GM15510 (cell line): ENCODE data around the gene EFNA3.

Experiments
- POLR2A ChIP-seq: IDR thresholded peaks from 3 replicates; pipeline ENCODE4 v1.6.1; 2011; ENCODE audit warnings: borderline replicate concordance; ENCODE audit not compliant: insufficient read length; ENCODE audit errors: extremely low read depth

Gene EFNA3

DNA sequence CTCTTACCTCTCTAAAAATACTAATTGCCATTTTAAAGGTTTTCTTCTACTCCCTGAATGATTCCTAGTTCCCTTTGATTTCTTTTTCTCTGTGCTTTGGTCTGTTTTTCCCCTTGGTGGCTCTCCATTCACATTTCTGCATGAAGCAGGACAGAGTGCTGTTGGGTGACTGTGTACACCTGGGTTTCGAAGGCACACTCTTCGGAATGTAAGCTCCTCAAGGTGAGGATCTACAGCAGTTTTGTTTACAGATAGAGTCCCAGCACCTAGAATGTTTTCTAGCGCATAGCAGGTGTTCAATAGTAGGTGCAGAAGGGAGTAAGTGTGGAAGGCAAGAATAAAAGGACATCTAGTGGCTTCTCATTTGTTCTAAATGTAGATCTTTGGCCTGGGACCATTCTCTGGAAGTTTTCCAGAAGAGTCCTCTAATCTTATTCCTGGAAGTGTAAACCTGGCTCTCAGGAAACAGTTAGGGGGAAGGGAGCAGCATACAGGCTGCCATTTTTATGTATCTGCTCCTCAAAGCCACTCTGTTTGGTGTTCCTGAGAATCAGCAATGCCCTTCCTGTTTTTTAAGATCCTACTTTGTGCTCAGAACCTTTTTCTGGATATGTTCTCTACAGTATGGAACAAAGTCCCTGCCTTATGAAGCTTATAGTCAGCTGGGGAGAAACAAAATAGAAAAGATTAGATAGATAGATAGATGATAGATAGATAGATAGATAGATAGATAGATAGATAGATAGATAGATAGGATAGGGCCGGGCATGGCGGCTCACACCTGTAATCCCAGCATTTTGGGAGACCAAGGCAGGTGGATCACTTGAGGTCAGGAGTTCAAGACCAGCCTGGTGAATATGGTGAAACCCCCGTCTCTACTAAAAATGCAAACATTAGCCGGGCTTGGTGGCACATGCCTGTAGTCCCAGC lies 26.2 kb downstream of the EFNA3 start:
- TF ChIP-seq POLR2A, result no peak

DNA sequence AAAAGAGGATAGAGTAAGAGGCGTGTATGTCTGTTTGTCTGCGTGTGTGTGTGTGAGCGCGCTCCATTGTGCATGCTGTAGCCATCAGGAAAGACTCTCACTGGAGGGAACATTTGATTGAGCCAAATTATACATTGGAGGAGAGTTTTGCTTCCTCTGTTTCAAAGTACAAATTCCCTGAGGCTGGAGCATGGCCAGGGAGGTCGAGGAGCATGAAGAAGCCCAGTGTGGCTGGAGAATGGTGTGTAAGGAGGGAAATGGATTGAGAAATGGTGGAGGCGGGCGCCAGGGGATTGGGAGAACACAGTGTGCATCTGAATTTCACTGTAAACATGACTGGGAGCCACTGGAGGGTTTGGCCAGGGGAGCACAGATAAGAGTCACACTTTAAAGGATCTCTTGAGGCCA lies 27.0 kb downstream of the EFNA3 start:
- TF ChIP-seq POLR2A, result no peak

DNA sequence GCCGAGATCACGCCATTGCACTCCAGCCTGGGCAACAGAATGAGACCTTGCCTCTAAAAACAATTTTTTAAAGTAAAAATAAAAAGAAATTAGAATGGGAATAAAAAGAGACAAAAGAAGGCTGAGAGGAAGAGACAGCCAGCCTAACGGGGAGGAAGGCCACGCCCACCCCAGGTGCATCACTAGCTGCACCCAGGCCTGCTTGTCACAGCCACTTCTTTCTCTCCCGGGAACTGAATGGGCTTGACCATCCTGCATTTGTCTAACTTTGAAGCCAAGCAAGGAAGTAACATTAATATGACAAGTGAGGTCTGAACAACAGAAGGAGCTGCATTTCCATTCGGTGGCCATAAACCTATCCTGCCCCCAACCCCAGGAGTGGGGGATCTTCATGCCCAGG lies 28.2 kb downstream of the EFNA3 start:
- no peak for TF ChIP-seq POLR2A

DNA sequence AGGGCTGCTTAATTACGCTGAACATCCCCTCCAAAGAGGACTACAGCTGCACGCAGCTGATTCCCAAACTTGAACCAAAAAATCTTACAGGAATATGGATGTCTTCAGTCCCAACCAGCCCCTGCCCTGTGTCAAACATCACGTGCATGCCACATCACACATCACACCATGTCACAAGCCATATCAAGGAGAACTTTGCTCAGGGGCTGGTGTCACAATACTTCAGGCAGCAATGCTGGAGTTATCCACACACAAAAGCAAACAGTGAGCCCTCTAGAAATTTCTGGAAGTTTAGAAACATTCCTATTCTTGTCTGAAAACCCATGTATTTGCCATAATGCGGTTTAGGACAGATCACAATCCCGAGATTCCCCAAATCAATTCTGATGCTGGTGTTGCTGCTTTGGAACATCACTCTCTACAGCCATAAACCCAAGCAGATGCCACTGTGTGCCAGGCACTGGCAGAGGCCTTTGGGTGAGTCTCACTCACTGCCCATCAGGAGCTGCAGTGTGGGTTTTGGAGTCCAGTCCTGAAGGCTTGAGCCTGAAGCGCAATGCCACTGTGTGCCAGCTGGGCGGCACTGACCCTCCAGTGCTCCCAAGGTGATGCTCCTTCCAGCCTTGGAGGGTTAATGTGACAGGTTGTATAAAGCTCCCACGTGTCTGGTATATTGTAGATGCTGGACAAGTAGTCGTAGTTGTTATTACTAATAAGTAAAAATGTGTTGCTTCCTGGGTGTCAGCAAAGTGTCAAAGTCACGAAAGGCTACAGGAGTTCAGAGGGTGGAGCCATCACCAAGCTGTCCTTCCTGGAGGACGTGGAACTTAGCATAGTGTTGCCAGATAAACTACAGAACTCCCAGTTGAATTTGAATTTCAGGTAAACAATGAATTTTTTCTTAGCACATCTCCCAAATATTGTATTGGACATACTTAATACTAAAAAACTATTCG lies 28.9 kb downstream of the EFNA3 start:
- no peak for TF ChIP-seq POLR2A

DNA sequence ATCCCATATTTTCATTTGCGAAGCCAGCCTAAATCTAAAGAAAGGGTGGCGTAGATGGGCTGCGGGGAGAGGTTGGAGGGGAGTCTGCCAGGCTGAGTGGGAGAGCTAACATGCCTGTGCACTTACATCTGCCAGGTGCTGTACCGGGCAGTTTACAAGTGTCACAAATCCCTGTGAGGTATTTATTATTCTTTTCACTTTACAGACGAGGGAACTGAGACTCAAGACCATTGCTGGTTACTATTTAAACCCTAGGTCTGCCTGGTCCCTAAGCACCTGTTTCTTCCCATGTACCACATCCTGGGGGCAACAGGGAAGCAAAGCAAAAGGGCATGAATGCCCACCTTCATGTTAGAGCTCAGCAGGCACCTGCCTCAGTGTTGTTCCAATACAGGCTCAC lies 29.7 kb downstream of the EFNA3 start:
- no peak for TF ChIP-seq POLR2A

DNA sequence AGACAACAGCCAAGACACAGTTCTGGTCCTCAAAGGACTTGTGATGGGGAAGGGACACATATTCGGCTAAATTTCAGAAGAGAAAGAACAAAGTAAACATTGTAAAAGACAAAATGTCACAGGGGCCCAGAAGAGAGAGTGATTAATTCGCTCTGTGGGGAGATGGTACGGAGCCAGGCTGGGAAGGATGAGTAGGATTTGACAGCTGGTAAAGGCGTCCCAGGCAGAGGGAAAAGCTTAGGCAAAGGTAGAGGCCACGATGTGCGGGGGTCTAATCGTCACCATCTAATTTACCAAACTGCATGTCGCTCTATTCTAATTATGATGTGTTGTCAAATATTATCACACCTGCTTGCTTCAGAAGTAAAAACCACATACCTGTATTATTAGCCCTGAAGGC lies 31.7 kb downstream of the EFNA3 start:
- no peak for TF ChIP-seq POLR2A

DNA sequence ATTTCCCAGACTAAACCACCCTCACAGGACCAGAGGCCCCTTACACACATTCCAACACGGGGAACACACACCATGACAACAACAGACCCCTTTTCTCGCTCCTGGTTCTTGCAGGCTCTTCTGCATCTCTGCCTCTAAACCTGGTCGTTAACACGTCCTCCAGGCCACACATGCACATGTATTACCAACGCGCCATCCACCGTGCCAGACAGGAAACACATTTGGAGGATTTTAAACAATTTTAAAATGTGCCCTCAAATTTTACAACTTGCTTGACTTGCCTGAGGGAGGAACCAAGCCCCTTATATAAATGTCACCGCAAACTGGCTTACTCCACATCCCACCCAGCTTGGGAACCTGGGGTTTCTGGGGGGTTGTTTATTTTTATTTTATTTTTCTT lies 32.2 kb downstream of the EFNA3 start:
- TF ChIP-seq POLR2A, result no peak

DNA sequence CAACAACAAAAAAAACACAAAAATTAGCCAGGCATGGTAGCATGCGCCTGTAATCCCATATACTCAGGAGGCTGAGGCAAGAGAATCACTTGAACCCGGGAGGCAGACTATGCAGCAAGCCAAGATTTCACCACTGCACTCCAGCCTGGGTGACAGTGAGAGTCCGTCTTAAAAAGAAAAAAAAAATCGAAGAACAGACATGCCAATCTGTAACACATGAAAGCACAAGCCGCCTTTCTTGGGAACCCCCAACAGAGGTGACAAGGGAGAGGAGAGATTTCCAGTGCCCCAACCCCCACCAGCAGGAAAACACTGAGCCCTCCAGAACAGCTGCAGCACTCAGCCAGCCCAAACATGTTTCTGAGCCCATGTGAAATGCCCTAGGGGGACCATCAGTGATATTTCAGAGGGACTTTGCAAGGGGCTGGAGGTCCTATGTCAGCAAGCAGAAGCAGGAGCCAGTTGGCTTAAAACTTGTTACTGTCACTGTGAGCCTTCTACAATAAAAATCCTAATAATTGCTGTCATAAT lies 34.9 kb downstream of the EFNA3 start:
- TF ChIP-seq POLR2A, result no peak

DNA sequence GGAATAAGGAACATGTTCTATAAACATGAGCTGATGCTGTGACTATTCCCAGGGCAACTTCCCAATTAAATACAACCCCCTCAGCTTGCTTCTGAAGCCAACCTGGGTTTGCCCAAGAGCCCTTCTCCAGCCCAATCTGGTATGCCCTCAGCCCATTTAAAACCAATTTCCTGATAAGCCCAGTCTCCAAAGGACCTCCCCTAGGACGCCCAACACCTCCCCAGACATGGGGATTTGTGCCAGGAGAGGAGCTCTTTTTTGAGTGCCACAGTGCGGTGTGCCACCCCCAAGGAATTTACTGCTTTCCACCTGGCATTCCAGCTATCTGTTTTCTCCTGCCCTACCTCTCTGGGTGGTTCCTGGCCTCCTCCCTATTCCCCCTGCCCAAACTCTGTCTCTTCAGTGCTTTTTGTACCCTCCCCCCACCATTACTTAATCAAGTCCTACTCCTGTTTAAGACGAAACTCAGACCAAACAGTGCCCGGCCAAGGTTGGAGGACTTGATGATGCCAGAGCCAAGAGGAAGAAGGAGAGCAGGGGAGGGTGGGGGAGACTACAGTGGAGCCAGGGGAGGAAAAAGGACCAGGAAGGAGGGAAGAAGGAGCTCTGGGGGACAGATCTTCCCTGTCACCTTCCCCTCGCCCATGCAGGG lies 37.6 kb downstream of the EFNA3 start:
- no peak for TF ChIP-seq POLR2A

DNA sequence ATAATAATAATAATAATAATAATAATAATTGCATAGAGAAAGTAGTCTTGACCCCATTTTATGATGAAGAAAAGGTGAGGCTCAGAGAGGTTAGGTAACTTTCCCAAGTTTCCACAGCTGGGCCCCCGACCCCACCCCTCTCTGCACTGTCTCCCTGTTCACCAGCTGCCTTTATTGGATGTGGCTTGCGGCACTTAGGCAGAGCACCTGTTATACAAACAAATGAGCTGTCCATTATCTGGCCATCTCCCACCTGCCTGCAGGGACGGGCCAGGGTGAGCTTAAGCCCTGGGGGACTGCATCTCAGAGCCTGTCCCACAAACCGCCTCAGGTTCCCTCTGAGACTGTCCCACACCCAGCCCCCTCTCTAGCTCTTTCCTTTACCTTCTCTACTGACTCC lies 39.0 kb downstream of the EFNA3 start:
- TF ChIP-seq POLR2A, result no peak

DNA sequence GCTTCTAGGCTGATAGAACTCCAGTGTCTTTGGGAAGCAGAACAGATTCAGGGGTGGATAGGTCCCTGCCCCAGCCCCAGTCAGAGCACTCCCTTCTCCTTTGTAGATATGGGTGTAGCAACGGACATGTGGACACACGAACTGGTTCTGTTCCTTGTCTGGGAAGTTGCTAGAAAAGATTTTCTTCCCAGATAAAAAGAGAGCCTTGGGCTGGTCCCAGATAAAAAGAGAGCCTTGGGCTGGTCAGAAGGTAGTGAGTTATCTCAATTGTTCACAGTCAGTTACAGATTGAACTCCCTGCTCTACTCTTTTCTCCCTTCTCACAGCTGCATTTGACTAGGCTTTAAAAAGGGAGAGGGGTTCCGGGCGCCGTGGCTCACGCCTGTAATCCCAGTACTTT lies 41.6 kb downstream of the EFNA3 start:
- TF ChIP-seq POLR2A, result no peak

DNA sequence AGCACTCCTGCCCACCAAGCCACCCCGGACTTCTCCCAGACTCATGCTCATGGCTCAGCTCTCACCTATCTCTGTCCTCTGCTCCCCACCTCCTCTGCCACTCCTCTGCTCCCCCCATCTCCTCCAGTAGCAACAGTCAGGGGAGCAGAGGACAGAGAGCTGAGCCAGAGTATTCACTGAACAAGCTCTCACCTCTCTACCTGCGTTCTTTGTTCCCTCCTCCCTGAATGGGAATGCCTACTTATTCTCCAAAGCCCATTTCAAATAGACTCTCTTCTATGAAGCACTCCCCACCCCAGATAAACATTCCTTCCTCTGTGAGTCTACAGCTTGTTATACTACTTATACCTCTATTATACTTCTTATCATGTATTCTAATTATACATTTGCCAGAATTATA lies 42.6 kb downstream of the EFNA3 start:
- no peak for TF ChIP-seq POLR2A

DNA sequence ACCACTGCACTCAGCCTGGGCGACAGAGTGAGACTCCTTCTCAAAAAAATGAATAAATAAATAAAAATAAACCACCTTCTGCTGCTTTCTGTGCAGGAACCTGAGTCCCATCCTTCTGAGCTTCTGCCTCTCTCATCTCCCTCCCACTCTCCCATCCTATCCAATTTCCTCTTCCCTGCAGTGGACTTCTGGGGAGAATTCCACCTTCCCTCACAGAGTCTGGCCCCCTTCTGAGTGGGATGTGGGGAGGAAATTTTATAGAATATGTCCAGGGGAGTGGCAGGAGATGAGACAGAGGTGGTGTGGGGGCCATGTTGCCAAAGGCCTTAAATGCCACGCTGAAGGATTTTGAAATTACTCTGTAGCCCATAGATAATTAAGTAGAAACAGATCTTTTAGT lies 43.7 kb downstream of the EFNA3 start:
- TF ChIP-seq POLR2A, result no peak

DNA sequence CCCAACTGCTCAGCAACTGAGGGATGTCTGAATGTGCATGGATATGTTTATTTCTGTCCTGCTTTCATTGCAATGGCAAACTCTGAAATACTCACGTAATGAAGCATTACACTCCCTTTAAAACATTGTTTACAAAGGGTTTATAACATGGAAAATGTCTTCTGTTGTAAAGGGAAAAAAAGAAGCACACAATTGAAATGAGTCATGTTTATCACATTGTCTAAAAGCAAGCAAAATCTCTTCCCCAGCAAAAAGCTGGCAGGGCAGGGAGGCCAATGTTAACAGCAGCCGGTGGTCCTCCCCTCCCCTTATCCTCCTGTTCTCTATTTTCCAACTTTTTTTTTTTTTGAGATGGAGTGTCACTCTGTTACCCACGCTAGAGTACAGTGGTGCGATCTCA lies 45.2 kb downstream of the EFNA3 start:
- no peak for TF ChIP-seq POLR2A
